T-cell (primary cell): ENCODE data around the gene NHSL1. TPM values are rescaled to one million over a fixed set of nuclear protein-coding genes. Genes with fewer than 3 reads are reported as not detected.

Source experiments
- ATAC-seq, 4 experiments: fragments of 200-7000 bp in 3 of 4; fragments of 150-1000 bp in 1 of 4; cut with Tn5 transposase; replicated peaks in 1 of 4; 1 replicate in 3 of 4; 2 replicates in 1 of 4; pipeline ENCODE4 v1.10.0; 2021; ENCODE audit warnings: moderate library complexity in 3 of 4, mild to moderate bottlenecking in 2 of 4, moderate number of reproducible peaks in 1 of 4
- CTCF ChIA-PET, 2 donors: fragments of 300-600 bp; sonication (Branson Sonifier 250); formaldehyde crosslinking; loops; one replicate each; lab custom pipeline; 2022; ENCODE audit warnings: antibody characterized with exemption in 2 of 2; lab: Charles Lee
- POLR2A ChIA-PET, 2 donors: fragments of 300-600 bp; sonication (Branson Sonifier 250); formaldehyde crosslinking; loops; one replicate each; lab custom pipeline; 2022; ENCODE audit warnings: antibody characterized with exemption in 2 of 2; lab: Charles Lee
- DNase-seq, 35 experiments: peaks; one replicate each; pipeline versions ENCODE4 v3.0.0 to v3.0.0-alpha.2; 2013 to 2023
- H3K27ac ChIP-seq: one replicate; pipeline ENCODE4 v1.5.1; 2013; ENCODE audit warnings: low read length
- H3K27me3 ChIP-seq, 2 experiments: replicated peaks in 1 of 2; 1 replicate in 1 of 2; 2 replicates in 1 of 2; pipeline versions ENCODE4 v1.6.1 to v1.7.0; 2013; ENCODE audit warnings: low read length in 1 of 2, mixed read lengths in 1 of 2; ENCODE audit not compliant: control insufficient read depth in 2 of 2, insufficient read depth in 2 of 2; ENCODE audit errors: extremely low read depth in 1 of 2
- H3K36me3 ChIP-seq, 2 donors: 1 replicate in 1 of 2; 2 replicates in 1 of 2; pipeline versions ENCODE4 v1.6.1 to v1.7.0; 2013; ENCODE audit warnings: low read length in 1 of 2; ENCODE audit not compliant: control insufficient read depth in 2 of 2, insufficient read depth in 1 of 2; ENCODE audit errors: extremely low read depth in 1 of 2
- H3K4me1 ChIP-seq, 2 experiments: 1 replicate in 1 of 2; 2 replicates in 1 of 2; pipeline versions ENCODE4 v1.6.1 to v1.7.0; 2013; ENCODE audit warnings: low read length in 2 of 2, mixed read lengths in 1 of 2; ENCODE audit not compliant: insufficient read depth in 2 of 2, control insufficient read depth in 1 of 2; ENCODE audit errors: extremely low read depth in 1 of 2
- H3K4me3 ChIP-seq, 2 donors: 1 replicate in 1 of 2; 2 replicates in 1 of 2; pipeline versions ENCODE4 v1.5.1 to v1.7.0; 2013; ENCODE audit warnings: mild to moderate bottlenecking in 2 of 2, low read length in 1 of 2, moderate library complexity in 1 of 2; ENCODE audit not compliant: control insufficient read depth in 1 of 2; ENCODE audit errors: extremely low read depth in 1 of 2
- H3K9me3 ChIP-seq: 2 replicates; pipeline ENCODE4 v1.7.0; 2013
- H3K27ac Mint-ChIP-seq, 2 donors: one replicate each; pipeline ENCODE4 v1.8.0; 2020 to 2021; ENCODE audit warnings: mild to moderate bottlenecking in 2 of 2, mixed read lengths in 2 of 2
- H3K27me3 Mint-ChIP-seq, 2 donors: one replicate each; pipeline ENCODE4 v1.8.0; 2021 to 2022; ENCODE audit warnings: mixed read lengths in 2 of 2
- H3K36me3 Mint-ChIP-seq: one replicate; pipeline ENCODE4 v1.8.0; 2021; ENCODE audit warnings: mixed read lengths
- H3K4me1 Mint-ChIP-seq, 3 donors: one replicate each; pipeline ENCODE4 v1.8.0; 2020 to 2022; ENCODE audit warnings: mixed read lengths in 3 of 3, mild to moderate bottlenecking in 1 of 3
- H3K4me3 Mint-ChIP-seq, 3 donors: one replicate each; pipeline ENCODE4 v1.8.0; 2020 to 2022; ENCODE audit warnings: mild to moderate bottlenecking in 3 of 3, mixed read lengths in 3 of 3, moderate library complexity in 3 of 3
- H3K9me3 Mint-ChIP-seq, 3 donors: one replicate each; pipeline ENCODE4 v1.8.0; 2020 to 2022; ENCODE audit warnings: mixed read lengths in 3 of 3
- WGBS: methylation state at CpG from one replicate; pipeline ENCODE4 v1.1.5; 2013; ENCODE audit warnings: missing lambda C conversion rate; ENCODE audit not compliant: insufficient coverage; 5-methylcytosine and 5-hydroxymethylcytosine counted together
- total RNA-seq, 35 experiments: library from RNA in 6 of 35; stranded (reverse) in 6 of 35; fragments of 120-200 nt in 1 of 35; gene quantifications; one replicate each; pipeline versions ENCODE4 v1.2.1 to v1.2.4 and lab custom pipeline; 2013 to 2026

The NHSL1 gene
- total RNA-seq (under 1 TPM; 0.08 to 0.64 (median 0.46) TPM), total RNA-seq (lab: John Stamatoyannopoulos, UW) (0 to 0.61 (median 0.17) reads per million in 29 experiments)
- 0.22 TPM for total RNA-seq (2013)

DNA sequence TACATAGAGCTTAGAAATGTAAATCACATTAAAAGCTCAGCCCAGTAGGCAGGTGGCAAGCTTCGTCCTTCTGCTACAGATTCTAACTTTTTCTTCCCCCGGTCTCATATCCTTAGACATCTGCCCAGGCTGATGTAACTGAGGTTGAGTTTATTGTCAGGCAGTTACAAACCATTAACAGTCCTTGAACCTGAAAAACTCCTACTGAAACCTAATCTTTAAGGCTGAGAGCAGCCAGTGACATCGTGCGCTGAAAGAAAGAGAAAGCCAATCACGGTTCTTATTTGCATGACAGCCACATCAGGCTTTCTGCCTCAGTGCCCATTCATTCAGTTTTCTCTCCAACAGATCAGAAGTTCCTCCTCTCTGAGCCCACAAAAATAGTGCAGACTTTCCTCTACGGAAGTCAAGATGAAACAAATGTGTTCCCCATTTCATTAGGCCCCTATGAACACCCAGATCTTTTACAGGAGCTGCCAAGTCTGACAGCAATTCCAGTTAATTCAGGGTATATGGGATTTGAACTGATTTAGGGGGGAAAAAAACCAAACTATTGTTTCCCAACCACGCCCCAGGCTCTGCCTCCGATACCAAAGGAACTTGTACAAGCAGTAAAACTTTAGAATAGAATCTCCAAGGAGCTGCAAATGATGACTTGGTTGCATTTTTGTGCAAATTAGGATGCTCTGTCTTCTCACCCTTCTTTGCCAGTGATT lies at the start of gene NHSL1:
Gene NHSL1, minus strand, starts transcription at position 192 of the 716 bp plus-strand sequence. CDS start 204 bp downstream, outside the sequence.
- DNase-seq (no peak), ATAC-seq (no peak)
- Histone ChIP-seq H3K27me3 (no peaks in the 10 kb centered on the region), H3K4me3 (no peak within 1 kb of the TSS), H3K36me3 (no peaks in the 10 kb centered on the region), H3K27ac (no peak within 1 kb of the TSS), H3K9me3 (no peaks in the 10 kb centered on the region), H3K4me1 (no peaks in the 10 kb centered on the region)
- no peaks in the 10 kb centered on the region for H3K9me3 Mint-ChIP-seq
- ChIA-PET POLR2A (interaction anchor here (0.6 to 0.9 kb wide), 2 partner anchors 223 to 880 kb away, joined by 4 read pairs; no protein-coding TSS in a partner anchor), CTCF (interaction anchor here (0.5 to 1.5 kb wide), 3 partner anchors 23 to 63 kb away, joined by 3 to 11 read pairs (median 3); no protein-coding TSS in a partner anchor)
- H3K4me3 Mint-ChIP-seq = no peak within 1 kb of the TSS
- H3K36me3 Mint-ChIP-seq = no peaks in the 10 kb centered on the region
- WGBS = 50% methylated on average over 2 of the region's 8 CpGs
- H3K27me3 Mint-ChIP-seq = peaks cover 6 to 7% of the 10 kb centered on the region in 2 donors
- H3K4me1 Mint-ChIP-seq = peaks cover 0 to 8% (median 4%) of the 10 kb centered on the region in 3 donors
- H3K27ac Mint-ChIP-seq = no peak within 1 kb of the TSS

GRCh38 chr6:138546733-138547185 lies 47.5 kb upstream of the NHSL1 start:
- ATAC-seq (no peak), DNase-seq (no peak)
- Histone ChIP-seq H3K9me3 (no peaks in the 10 kb centered on the region), H3K4me3 (no peak overlapping the region), H3K27ac (no peak overlapping the region), H3K36me3 (no peaks in the 10 kb centered on the region), H3K4me1 (no peaks in the 10 kb centered on the region), H3K27me3 (peaks cover 0 to 4% of the 10 kb centered on the region in 2 experiments)
- Mint-ChIP-seq H3K4me1 (peaks cover 0 to 4% (median 4%) of the 10 kb centered on the region in 3 donors), H3K27ac (no peak overlapping the region), H3K9me3 (no peaks in the 10 kb centered on the region), H3K27me3 (peaks cover 14 to 15% of the 10 kb centered on the region in 2 donors), H3K36me3 (no peaks in the 10 kb centered on the region), H3K4me3 (no peak overlapping the region)
- POLR2A ChIA-PET = interaction anchor here in 1 of 2 donors (0.6 kb wide), 1 partner anchor 1823 kb away, joined by 3 read pairs; no protein-coding TSS in a partner anchor
- CTCF ChIA-PET = no interaction called here
- 0% methylated on average over 3 of the region's 5 CpGs for WGBS

DNA sequence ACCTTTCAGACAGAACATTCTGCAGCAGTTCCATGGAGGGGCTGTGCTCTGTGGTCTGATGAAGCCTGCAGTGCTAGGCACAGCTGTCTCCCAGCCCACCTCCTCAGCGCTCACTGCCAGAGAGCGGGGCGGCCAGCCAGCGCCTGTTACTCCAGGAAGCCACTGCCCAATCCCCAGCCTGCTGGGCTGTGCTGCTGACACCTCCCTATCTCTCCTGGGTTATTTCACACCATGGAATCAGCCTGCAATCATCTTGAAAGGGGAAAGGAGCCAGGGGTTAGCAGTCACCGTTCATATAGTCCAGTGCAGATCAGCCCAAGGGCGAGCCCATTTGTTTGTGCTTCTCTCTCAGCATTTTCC lies 46.3 kb upstream of the NHSL1 start:
- Mint-ChIP-seq H3K4me1 (peaks cover 0 to 4% (median 4%) of the 10 kb centered on the region in 3 donors), H3K9me3 (no peaks in the 10 kb centered on the region), H3K4me3 (no peak overlapping the region), H3K27me3 (peaks cover 14 to 15% of the 10 kb centered on the region in 2 donors), H3K27ac (no peak overlapping the region), H3K36me3 (no peaks in the 10 kb centered on the region)
- Histone ChIP-seq H3K4me1 (no peaks in the 10 kb centered on the region), H3K9me3 (no peaks in the 10 kb centered on the region), H3K27ac (no peak overlapping the region), H3K4me3 (no peak overlapping the region), H3K36me3 (no peaks in the 10 kb centered on the region), H3K27me3 (peaks cover 0 to 4% of the 10 kb centered on the region in 2 experiments)
- WGBS = 85% methylated on average over 5 of the region's 6 CpGs
- DNase-seq (no peak), ATAC-seq (no peak)
- ChIA-PET CTCF (no interaction called here), POLR2A (interaction anchor here in 1 of 2 donors (0.6 kb wide), 1 partner anchor 207 kb away, joined by 10 read pairs; no protein-coding TSS in a partner anchor)

DNA sequence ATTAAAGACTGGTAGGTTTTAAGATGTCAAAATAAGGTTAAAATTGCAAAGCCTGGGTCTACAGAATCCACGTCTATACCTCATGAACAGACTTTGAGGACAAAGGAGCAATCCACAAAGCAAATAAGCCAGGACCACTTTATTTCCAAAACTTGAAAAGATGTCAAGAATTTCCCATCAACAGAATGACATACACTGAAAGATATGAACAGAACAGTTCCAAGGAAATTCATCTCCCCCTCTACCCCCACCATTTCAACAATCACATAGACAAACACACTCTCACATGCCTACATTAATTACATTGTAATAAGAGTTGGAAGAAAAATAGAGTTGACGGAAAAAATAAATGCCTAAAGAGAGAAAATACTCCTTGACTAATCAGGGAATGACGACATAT lies 45.2 kb upstream of the NHSL1 start:
- H3K4me1 Mint-ChIP-seq = peaks cover 0 to 4% (median 4%) of the 10 kb centered on the region in 3 donors
- H3K9me3 ChIP-seq = no peaks in the 10 kb centered on the region
- H3K27ac ChIP-seq = no peak overlapping the region
- no peak overlapping the region for H3K27ac Mint-ChIP-seq
- ATAC-seq = no peak
- ChIA-PET POLR2A (no interaction called here), CTCF (interaction anchor here in 1 of 2 donors (1.0 kb wide), 1 partner anchor 27 kb away, joined by 3 read pairs; no protein-coding TSS in a partner anchor)
- H3K27me3 ChIP-seq = peaks cover 0 to 4% of the 10 kb centered on the region in 2 experiments
- no peak overlapping the region for H3K4me3 Mint-ChIP-seq
- H3K9me3 Mint-ChIP-seq = no peaks in the 10 kb centered on the region
- DNase-seq = no peak
- no peaks in the 10 kb centered on the region for H3K36me3 ChIP-seq
- H3K4me1 ChIP-seq = no peaks in the 10 kb centered on the region
- H3K27me3 Mint-ChIP-seq = peaks cover 14 to 15% of the 10 kb centered on the region in 2 donors
- no peak overlapping the region for H3K4me3 ChIP-seq
- WGBS = 50% methylated on average over 1 of the region's 3 CpGs
- H3K36me3 Mint-ChIP-seq = no peaks in the 10 kb centered on the region

DNA sequence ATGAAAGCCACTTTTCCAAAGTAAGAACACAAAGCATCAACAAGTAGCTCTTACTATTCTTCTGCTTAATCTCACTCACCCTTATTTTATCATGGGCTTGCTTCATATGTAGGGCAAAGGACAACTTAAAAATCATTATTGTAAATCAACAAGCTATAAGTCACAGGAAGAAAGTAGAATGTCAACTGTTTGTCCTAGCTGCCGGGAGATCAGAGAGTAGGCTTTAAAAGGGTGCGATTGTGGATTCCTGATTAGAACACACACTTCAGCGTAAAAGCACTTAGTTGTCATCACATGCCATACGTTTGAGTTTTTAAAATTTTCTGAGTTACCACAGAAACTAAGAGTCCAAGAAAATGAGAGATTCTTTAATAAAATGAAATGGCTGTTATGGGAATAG lies 44.4 kb upstream of the NHSL1 start:
- ChIA-PET CTCF (interaction anchor here (0.6 to 1.0 kb wide), 2 partner anchors 26 to 655 kb away, joined by 3 to 6 read pairs; no protein-coding TSS in a partner anchor), POLR2A (no interaction called here)
- H3K4me3 Mint-ChIP-seq = no peak overlapping the region
- Histone ChIP-seq H3K9me3 (no peaks in the 10 kb centered on the region), H3K27ac (no peak overlapping the region), H3K27me3 (peaks cover 0 to 4% of the 10 kb centered on the region in 2 experiments), H3K4me1 (no peaks in the 10 kb centered on the region), H3K36me3 (no peaks in the 10 kb centered on the region), H3K4me3 (no peak overlapping the region)
- DNase-seq (no peak), ATAC-seq (no peak)
- no peak overlapping the region for H3K27ac Mint-ChIP-seq
- WGBS = 83% methylated on average over 1 of the region's 4 CpGs
- H3K36me3 Mint-ChIP-seq = no peaks in the 10 kb centered on the region
- peaks cover 14 to 15% of the 10 kb centered on the region in 2 donors for H3K27me3 Mint-ChIP-seq
- H3K9me3 Mint-ChIP-seq = no peaks in the 10 kb centered on the region
- peaks cover 0 to 4% (median 4%) of the 10 kb centered on the region in 3 donors for H3K4me1 Mint-ChIP-seq

DNA sequence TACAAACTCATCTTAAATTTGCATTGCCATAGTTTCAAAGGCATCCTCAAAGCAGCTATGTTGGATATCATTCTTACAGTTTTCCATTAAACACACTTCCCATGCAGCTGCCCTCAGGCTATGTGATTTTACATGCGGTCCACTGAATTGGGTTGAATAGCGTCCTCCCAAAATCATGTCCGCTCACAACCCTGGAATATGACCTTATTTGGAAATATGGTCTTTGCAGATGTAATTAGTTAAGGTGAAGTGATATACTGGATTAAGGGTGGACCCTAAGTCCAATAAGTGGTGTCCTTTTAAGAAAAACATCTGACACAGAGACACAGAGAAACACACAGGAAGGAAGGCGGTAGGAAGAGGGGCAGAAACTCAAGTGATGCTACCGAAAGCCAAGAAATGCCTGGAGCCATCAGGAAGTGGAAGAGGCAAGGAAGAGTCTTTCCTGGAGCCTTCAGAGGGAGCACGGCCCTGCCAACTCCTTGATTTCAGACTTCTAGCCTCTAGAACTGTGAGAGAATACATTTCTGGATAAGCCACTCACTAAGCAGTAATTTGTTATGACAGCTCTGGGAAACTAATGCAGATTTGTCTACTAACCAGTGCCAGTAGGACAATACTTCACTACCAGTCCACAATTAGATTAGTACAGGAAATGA lies 42.7 kb upstream of the NHSL1 start:
- Histone ChIP-seq H3K4me1 (no peaks in the 10 kb centered on the region), H3K27ac (no peak overlapping the region), H3K36me3 (no peaks in the 10 kb centered on the region), H3K27me3 (peaks cover 0 to 4% of the 10 kb centered on the region in 2 experiments), H3K4me3 (no peak overlapping the region), H3K9me3 (no peaks in the 10 kb centered on the region)
- Mint-ChIP-seq H3K27me3 (peaks cover 14 to 18% of the 10 kb centered on the region in 2 donors), H3K9me3 (no peaks in the 10 kb centered on the region), H3K4me1 (peaks cover 0 to 3% (median 2%) of the 10 kb centered on the region in 3 donors), H3K36me3 (no peaks in the 10 kb centered on the region), H3K4me3 (no peak overlapping the region), H3K27ac (no peak overlapping the region)
- WGBS = 40% methylated on average over 1 of the region's 6 CpGs
- CTCF ChIA-PET = no interaction called here
- POLR2A ChIA-PET = no interaction called here
- ATAC-seq (no peak), DNase-seq (no peak)
